ENCODE data around the gene PRKCA.

- TF ChIP-seq POLR2A (IDR thresholded peaks at IDR 0.05; ENCODE audit: low read depth, low read length): no peak
- no peak for TF ChIP-seq POU2F2 (IDR thresholded peaks at IDR 0.05; ENCODE audit: borderline replicate concordance, low read depth, low read length)
- no peak for TF ChIP-seq SUZ12 (IDR thresholded peaks at IDR 0.05; ENCODE audit: unreplicated experiment)
- no peak for TF ChIP-seq TAF1 (IDR thresholded peaks at IDR 0.05; ENCODE audit: borderline replicate concordance, low read depth, low read length)
- TF ChIP-seq, protein P1, sequence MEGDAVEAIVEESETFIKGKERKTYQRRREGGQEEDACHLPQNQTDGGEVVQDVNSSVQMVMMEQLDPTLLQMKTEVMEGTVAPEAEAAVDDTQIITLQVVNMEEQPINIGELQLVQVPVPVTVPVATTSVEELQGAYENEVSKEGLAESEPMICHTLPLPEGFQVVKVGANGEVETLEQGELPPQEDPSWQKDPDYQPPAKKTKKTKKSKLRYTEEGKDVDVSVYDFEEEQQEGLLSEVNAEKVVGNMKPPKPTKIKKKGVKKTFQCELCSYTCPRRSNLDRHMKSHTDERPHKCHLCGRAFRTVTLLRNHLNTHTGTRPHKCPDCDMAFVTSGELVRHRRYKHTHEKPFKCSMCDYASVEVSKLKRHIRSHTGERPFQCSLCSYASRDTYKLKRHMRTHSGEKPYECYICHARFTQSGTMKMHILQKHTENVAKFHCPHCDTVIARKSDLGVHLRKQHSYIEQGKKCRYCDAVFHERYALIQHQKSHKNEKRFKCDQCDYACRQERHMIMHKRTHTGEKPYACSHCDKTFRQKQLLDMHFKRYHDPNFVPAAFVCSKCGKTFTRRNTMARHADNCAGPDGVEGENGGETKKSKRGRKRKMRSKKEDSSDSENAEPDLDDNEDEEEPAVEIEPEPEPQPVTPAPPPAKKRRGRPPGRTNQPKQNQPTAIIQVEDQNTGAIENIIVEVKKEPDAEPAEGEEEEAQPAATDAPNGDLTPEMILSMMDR (IDR thresholded peaks at IDR 0.05 in 2 of 3, conservative IDR thresholded peaks at IDR 0.05 in 1 of 3; ENCODE audit: control insufficient read depth in 2 of 3, extremely low read depth in 1 of 3, insufficient read depth in 1 of 3, low read depth in 3 of 3, low read length in 3 of 3): no peak
- no peak for TF ChIP-seq NFIC (IDR thresholded peaks at IDR 0.05; ENCODE audit: low read depth, low read length)
- no peak for TF ChIP-seq CEBPB (IDR thresholded peaks at IDR 0.05; ENCODE audit: borderline replicate concordance in 1 of 2, low read depth in 2 of 2, low read length in 2 of 2)
- TF ChIP-seq POLR2AphosphoS5 (IDR thresholded peaks at IDR 0.05; ENCODE audit: low read length): no peak
- TF ChIP-seq, protein P2, sequence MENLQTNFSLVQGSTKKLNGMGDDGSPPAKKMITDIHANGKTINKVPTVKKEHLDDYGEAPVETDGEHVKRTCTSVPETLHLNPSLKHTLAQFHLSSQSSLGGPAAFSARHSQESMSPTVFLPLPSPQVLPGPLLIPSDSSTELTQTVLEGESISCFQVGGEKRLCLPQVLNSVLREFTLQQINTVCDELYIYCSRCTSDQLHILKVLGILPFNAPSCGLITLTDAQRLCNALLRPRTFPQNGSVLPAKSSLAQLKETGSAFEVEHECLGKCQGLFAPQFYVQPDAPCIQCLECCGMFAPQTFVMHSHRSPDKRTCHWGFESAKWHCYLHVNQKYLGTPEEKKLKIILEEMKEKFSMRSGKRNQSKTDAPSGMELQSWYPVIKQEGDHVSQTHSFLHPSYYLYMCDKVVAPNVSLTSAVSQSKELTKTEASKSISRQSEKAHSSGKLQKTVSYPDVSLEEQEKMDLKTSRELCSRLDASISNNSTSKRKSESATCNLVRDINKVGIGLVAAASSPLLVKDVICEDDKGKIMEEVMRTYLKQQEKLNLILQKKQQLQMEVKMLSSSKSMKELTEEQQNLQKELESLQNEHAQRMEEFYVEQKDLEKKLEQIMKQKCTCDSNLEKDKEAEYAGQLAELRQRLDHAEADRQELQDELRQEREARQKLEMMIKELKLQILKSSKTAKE (IDR thresholded peaks at IDR 0.05; ENCODE audit: low read depth, poor library complexity, severe bottlenecking): no peak
Measured at GRCh38 chr17:66378296-66378695, 75.9 kb downstream of the PRKCA start.

Data from GM12878 (cell line).